Endothelial cell of umbilical vein (primary cell): ENCODE results near the gene HDLBP. TPM values are rescaled to one million over a fixed set of nuclear protein-coding genes. Genes with fewer than 3 reads are reported as not detected.
A peak's percentile ranks its signal among the peaks of the same experiment; 100 is the strongest.

Experiments
- BruUV-seq: library from RNA; stranded (reverse); fragments of 400-500 nt; replicated peaks from 2 replicates; lab custom pipeline; 2021; lab: Mats Ljungman, UMichigan
- CTCF ChIA-PET: fragments of 300-600, 350-600 bp; sonication (Branson Sonifier 250); formaldehyde crosslinking; loops from one replicate; lab custom pipeline; 2021; ENCODE audit warnings: antibody characterized with exemption, inconsistent platforms; lab: Charles Lee
- POLR2A ChIA-PET: fragments of 300-600, 350-600 bp; sonication (Branson Sonifier 250); formaldehyde crosslinking; loops from one replicate; lab custom pipeline; 2021; ENCODE audit warnings: antibody characterized with exemption, inconsistent platforms; lab: Charles Lee
- DNase-seq: peaks from one replicate; pipeline ENCODE4 v3.0.0-alpha.2; 2011; ENCODE audit warnings: low read depth, low spot score
- FAIRE-seq: peaks from 2 replicates; lab custom pipeline; 2011; peaks lifted over from hg19 to GRCh38; lab: Jason Lieb, UNC
- H2AFZ ChIP-seq: 2 replicates; pipeline ENCODE4 v1.6.0; 2012; ENCODE audit warnings: low read depth, low read length, control low read depth, inconsistent platforms
- H3K27ac ChIP-seq: 2 replicates; pipeline ENCODE4 v1.5.1; 2011; ENCODE audit warnings: low read depth, mild to moderate bottlenecking, control low read depth, low read length, moderate library complexity; ENCODE audit not compliant: insufficient read depth
- H3K27me3 ChIP-seq, 2 experiments: 2 replicates each; pipeline versions ENCODE4 v1.6.0 to v1.6.1; 2011; ENCODE audit warnings: low read length in 2 of 2, mixed read lengths in 1 of 2; ENCODE audit not compliant: control insufficient read depth in 2 of 2, insufficient read depth in 2 of 2
- H3K36me3 ChIP-seq, 2 experiments: 2 replicates in 1 of 2; 3 replicates in 1 of 2; pipeline ENCODE4 v1.5.1; 2011; ENCODE audit warnings: low read length in 2 of 2, mild to moderate bottlenecking in 1 of 2, moderate library complexity in 1 of 2; ENCODE audit not compliant: control insufficient read depth in 2 of 2, insufficient read depth in 2 of 2; ENCODE audit errors: extremely low read depth in 1 of 2
- H3K4me1 ChIP-seq: 3 replicates; pipeline ENCODE4 v1.5.1; 2011; ENCODE audit warnings: mild to moderate bottlenecking, low read length; ENCODE audit not compliant: control insufficient read depth, insufficient read depth; ENCODE audit errors: extremely low read depth
- H3K4me2 ChIP-seq: 2 replicates; pipeline ENCODE4 v1.6.1; 2011; ENCODE audit warnings: low read length, control low read depth, mixed read lengths; ENCODE audit not compliant: insufficient read depth
- H3K4me3 ChIP-seq, 3 experiments: fragments of 200-600 bp in 1 of 3; sonication (generic), shearing (Covaris generic) in 1 of 3; replicated peaks in 1 of 3; 2 replicates each; pipeline ENCODE4 v1.5.1; 2011 to 2016; ENCODE audit warnings: control low read depth in 3 of 3, low read length in 3 of 3, mild to moderate bottlenecking in 2 of 3, inconsistent platforms in 1 of 3, low read depth in 1 of 3, moderate library complexity in 1 of 3; ENCODE audit not compliant: insufficient read depth in 1 of 3
- H3K79me2 ChIP-seq: 2 replicates; pipeline ENCODE4 v1.6.0; 2012; ENCODE audit warnings: low read length, inconsistent platforms; ENCODE audit not compliant: control insufficient read depth, insufficient read depth
- H3K9ac ChIP-seq: replicated peaks from 2 replicates; pipeline ENCODE3; 2011; ENCODE audit warnings: low read length, control low read depth; ENCODE audit not compliant: insufficient read depth; ENCODE audit errors: extremely low read depth
- H3K9me1 ChIP-seq: replicated peaks from 3 replicates; pipeline ENCODE4 v1.6.0; 2011; ENCODE audit warnings: mild to moderate bottlenecking, low read length; ENCODE audit not compliant: control insufficient read depth, insufficient read depth; ENCODE audit errors: extremely low read depth
- H3K9me3 ChIP-seq: replicated peaks from 2 replicates; pipeline ENCODE4 v1.5.1; 2012; ENCODE audit warnings: low read length, inconsistent platforms; ENCODE audit not compliant: control insufficient read depth, insufficient read depth
- H4K20me1 ChIP-seq: replicated peaks from 2 replicates; pipeline ENCODE3; 2011; ENCODE audit warnings: mild to moderate bottlenecking, low read length; ENCODE audit not compliant: control insufficient read depth, insufficient read depth; ENCODE audit errors: extremely low read depth
- EZH2 ChIP-seq: IDR thresholded peaks from 2 replicates; pipeline ENCODE4 v1.6.1; 2012; ENCODE audit warnings: borderline replicate concordance, low read depth, mild to moderate bottlenecking, moderate library complexity, low read length, inconsistent platforms; ENCODE audit not compliant: severe bottlenecking
- FOS ChIP-seq: IDR thresholded peaks from 2 replicates; pipeline ENCODE4 v1.6.1; 2011; ENCODE audit warnings: mild to moderate bottlenecking, low read length, moderate library complexity, borderline replicate concordance; ENCODE audit not compliant: insufficient read depth
- GATA2 ChIP-seq: IDR thresholded peaks from 2 replicates; pipeline ENCODE4 v1.7.0; 2011; ENCODE audit warnings: low read depth, mild to moderate bottlenecking, moderate library complexity, mixed read lengths, low read length; ENCODE audit not compliant: insufficient read length, insufficient read depth
- JUN ChIP-seq: IDR thresholded peaks from 2 replicates; pipeline ENCODE4 v1.6.1; 2011; ENCODE audit warnings: borderline replicate concordance, low read depth; ENCODE audit not compliant: insufficient read length, insufficient read depth
- MYC ChIP-seq: IDR thresholded peaks from one replicate; pipeline ENCODE4 v1.6.1; 2011; ENCODE audit warnings: mild to moderate bottlenecking, low read depth, low read length
- POLR2A ChIP-seq: IDR thresholded peaks from 2 replicates; pipeline ENCODE4 v1.6.1; 2012; ENCODE audit warnings: low read depth, mild to moderate bottlenecking, control low read depth, low read length
- POLR2AphosphoS5 ChIP-seq: IDR thresholded peaks from 2 replicates; pipeline ENCODE4 v1.6.1; 2012; ENCODE audit warnings: low read depth, mild to moderate bottlenecking, control low read depth, low read length, moderate library complexity; ENCODE audit not compliant: insufficient read depth
- dilution Hi-C: fragments of 300-500 bp; cut with MboI; formaldehyde crosslinking; loops from one replicate; pipeline ENCODE4 v1.15.0; 2019; ENCODE audit warnings: low sequenced_read_pairs; ENCODE audit not compliant: extremely low pct_ligation_motif_present
- intact Hi-C: fragments of 100-400 bp; cut with micrococcal nuclease; formaldehyde crosslinking; loops from one replicate; pipeline ENCODE4 v1.10.0; 2022
- polyA plus RNA-seq, 4 experiments: library from polyadenylated mRNA; depleted of rRNA in 3 of 4; stranded (reverse) in 3 of 4; unstranded in 1 of 4; fragments of >200 nt; gene quantifications; 2 replicates each; pipeline versions ENCODE4 v1.2.1 to v1.2.3, GENCODE V29; 2011 to 2012; ENCODE audit warnings: missing spikeins in 1 of 4
- total RNA-seq: library from RNA; stranded (reverse); gene quantifications from 2 replicates; pipeline ENCODE4 v1.2.3, GENCODE V29; 2021
- TF ChIP-seq, protein P1 (sequence below): IDR thresholded peaks from 2 replicates; pipeline ENCODE4 v1.6.1; 2011; ENCODE audit not compliant: insufficient read depth, insufficient read length
- TF ChIP-seq, protein P2 (sequence below), 2 donors: IDR thresholded peaks; 1 replicate in 1 of 2; 2 replicates in 1 of 2; pipeline ENCODE4 v1.5.1; 2011; ENCODE audit warnings: low read length in 2 of 2, mild to moderate bottlenecking in 2 of 2, moderate library complexity in 2 of 2, control low read depth in 1 of 2, inconsistent platforms in 1 of 2, low read depth in 1 of 2; ENCODE audit not compliant: insufficient read depth in 1 of 2; ENCODE audit errors: extremely low read depth in 1 of 2

Gene HDLBP
- total and polyA plus RNA-seq, 2 donors (not counting 3 experiments of a cell fraction or from before 2014, with no cell fraction given), result 379 to 569 TPM

DNA sequence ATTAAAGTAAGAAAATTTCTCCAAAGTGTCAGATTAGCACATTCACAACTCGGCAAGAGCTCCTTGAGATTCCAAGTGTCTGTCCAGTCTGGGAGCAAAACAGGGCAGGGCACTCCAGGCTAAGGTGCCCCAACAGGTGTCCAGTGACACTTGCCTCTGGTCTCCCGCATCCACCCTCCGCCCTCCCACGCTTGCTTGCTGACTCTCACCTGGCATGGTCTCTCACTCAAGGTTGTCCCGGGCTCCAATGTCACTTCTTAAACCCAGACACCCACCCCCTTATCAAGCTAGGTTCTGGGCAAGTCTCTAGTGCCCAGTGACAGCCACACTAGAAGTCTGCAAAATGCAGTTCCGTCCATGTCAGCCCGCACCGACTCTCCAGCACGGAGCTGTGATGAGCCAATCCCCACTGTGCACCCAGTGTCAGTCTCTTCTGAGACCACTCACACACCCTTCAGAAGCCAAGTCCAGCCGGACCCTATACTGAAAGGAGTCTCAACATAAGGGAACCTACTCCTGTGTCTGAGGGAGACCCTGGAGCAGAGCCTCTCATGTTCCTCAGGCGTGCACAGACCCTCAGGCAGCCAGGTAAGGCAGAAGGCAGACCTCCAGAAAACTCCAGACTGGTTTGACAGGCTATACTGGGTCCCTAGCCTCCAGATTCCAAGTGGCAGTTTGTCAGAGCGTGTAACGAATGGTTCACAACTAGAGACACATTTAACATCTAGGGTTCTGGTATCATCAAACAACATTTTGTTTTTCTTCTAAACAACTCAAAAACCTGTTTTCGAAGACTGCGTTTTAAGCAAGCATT lies 45.6 kb downstream of the HDLBP start:
- intact Hi-C loops, result no loop called here
- Histone ChIP-seq H3K4me1 (peaks cover 27% of the 10 kb centered on the region), H2AFZ (no peak overlapping the region), H3K4me3 (no peak overlapping the region), H4K20me1 (peaks cover 9% of the 10 kb centered on the region), H3K27me3 (no peaks in the 10 kb centered on the region), H3K9me3 (no peaks in the 10 kb centered on the region), H3K9me1 (no peaks in the 10 kb centered on the region), H3K27ac (no peak overlapping the region), H3K4me2 (peak overlapping the region; percentile 95), H3K79me2 (peaks cover 73% of the 10 kb centered on the region), H3K36me3 (peaks cover 12 to 15% of the 10 kb centered on the region in 2 experiments), H3K9ac (peak overlapping the region; percentile 3)
- DNase-seq (no peak), FAIRE-seq (peak; percentile 12)
- POLR2A ChIA-PET, result no interaction called here
- BruUV-seq, result no TSS peak
- CTCF ChIA-PET, result interaction anchor here (1.6 kb wide), 1 partner anchor 13 kb away, joined by 6 read pairs; no protein-coding TSS in a partner anchor
- TF ChIP-seq GATA2 (no peak), POLR2A (no peak), POLR2AphosphoS5 (no peak), EZH2 (no peak), MYC (no peak), JUN (no peak), FOS (no peak)
- TF ChIP-seq, protein P1, sequence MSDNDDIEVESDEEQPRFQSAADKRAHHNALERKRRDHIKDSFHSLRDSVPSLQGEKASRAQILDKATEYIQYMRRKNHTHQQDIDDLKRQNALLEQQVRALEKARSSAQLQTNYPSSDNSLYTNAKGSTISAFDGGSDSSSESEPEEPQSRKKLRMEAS, result no peak
- TF ChIP-seq, protein P2, sequence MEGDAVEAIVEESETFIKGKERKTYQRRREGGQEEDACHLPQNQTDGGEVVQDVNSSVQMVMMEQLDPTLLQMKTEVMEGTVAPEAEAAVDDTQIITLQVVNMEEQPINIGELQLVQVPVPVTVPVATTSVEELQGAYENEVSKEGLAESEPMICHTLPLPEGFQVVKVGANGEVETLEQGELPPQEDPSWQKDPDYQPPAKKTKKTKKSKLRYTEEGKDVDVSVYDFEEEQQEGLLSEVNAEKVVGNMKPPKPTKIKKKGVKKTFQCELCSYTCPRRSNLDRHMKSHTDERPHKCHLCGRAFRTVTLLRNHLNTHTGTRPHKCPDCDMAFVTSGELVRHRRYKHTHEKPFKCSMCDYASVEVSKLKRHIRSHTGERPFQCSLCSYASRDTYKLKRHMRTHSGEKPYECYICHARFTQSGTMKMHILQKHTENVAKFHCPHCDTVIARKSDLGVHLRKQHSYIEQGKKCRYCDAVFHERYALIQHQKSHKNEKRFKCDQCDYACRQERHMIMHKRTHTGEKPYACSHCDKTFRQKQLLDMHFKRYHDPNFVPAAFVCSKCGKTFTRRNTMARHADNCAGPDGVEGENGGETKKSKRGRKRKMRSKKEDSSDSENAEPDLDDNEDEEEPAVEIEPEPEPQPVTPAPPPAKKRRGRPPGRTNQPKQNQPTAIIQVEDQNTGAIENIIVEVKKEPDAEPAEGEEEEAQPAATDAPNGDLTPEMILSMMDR (IDR thresholded peaks at IDR 0.05; ENCODE audit: extremely low read depth in 1 of 2, insufficient read depth in 1 of 2, low read depth in 1 of 2, low read length in 2 of 2), result no peak
- dilution Hi-C loops, result no loop called here
